HCT116 (cell line): Measurements from ENCODE around the gene CPM. TPM values are rescaled to one million over a fixed set of nuclear protein-coding genes. Genes with fewer than 3 reads are reported as not detected.

ENCODE experiments used
- ATAC-seq: fragments of 200-7000 bp; cut with Tn5 transposase; 2 replicates; pipeline ENCODE4 v1.9.1; 2020; ENCODE audit warnings: mild to moderate bottlenecking, moderate library complexity
- BruUV-seq: library from RNA; stranded (reverse); fragments of 400-500 nt; replicated peaks from 2 replicates; lab custom pipeline; 2021; lab: Mats Ljungman, UMichigan
- CTCF ChIA-PET: fragments of 300-600 bp; sonication (Branson Sonifier 250); formaldehyde crosslinking; loops from one replicate; lab custom pipeline; 2021; ENCODE audit warnings: antibody characterized with exemption; lab: Charles Lee
- POLR2A ChIA-PET: fragments of 300-600, 350-600 bp; sonication (Branson Sonifier 250); formaldehyde crosslinking; loops from one replicate; lab custom pipeline; 2021; ENCODE audit warnings: antibody characterized with exemption; lab: Charles Lee
- RAD21 ChIA-PET, 2 experiments: fragments of 300-600 bp; sonication (Branson Sonifier 250); formaldehyde crosslinking; loops; one replicate each; lab custom pipeline; 2023; ENCODE audit warnings: low total read pairs in 2 of 2; ENCODE audit not compliant: uncharacterized antibody in 2 of 2, unreplicated experiment in 2 of 2, low non-redundant PET in 1 of 2; lab: Charles Lee
- DNase-seq: peaks from one replicate; pipeline ENCODE4 v3.0.0-alpha.2; 2010; ENCODE audit warnings: low read depth, low spot score
- H2AFZ ChIP-seq: fragments of 200-600 bp; shearing (Covaris generic), sonication (generic); 2 replicates; pipeline ENCODE4 v1.6.1; 2017; ENCODE audit warnings: low read depth, mixed run types, mixed read lengths, antibody characterized with exemption, low read length; ENCODE audit not compliant: poor library complexity, severe bottlenecking
- H3K27ac ChIP-seq: 2 replicates; pipeline ENCODE4 v1.5.1; 2012; ENCODE audit warnings: low read depth, low read length
- H3K27me3 ChIP-seq: fragments of 200-600 bp; sonication (generic); 2 replicates; pipeline ENCODE4 v1.6.1; 2016; ENCODE audit warnings: mixed run types, low read length, mixed read lengths; ENCODE audit not compliant: insufficient read depth
- H3K36me3 ChIP-seq, 2 experiments: fragments of 200-500 bp in 1 of 2; fragments of 200-600 bp in 1 of 2; sonication (Bioruptor generic) in 1 of 2; sonication (generic) in 1 of 2; 2 replicates each; pipeline versions ENCODE4 v1.5.1 to v1.6.1; 2014 to 2016; ENCODE audit warnings: low read length in 2 of 2, inconsistent platforms in 1 of 2, mixed read lengths in 1 of 2, mixed run types in 1 of 2; ENCODE audit not compliant: insufficient read depth in 2 of 2, control insufficient read depth in 1 of 2
- H3K4me1 ChIP-seq, 2 experiments: fragments of 200-600 bp in 1 of 2; sonication (generic) in 1 of 2; 2 replicates each; pipeline versions ENCODE4 v1.5.1 to v1.6.1; 2012 to 2017; ENCODE audit warnings: low read length in 2 of 2, inconsistent platforms in 1 of 2, mild to moderate bottlenecking in 1 of 2, mixed read lengths in 1 of 2, mixed run types in 1 of 2, moderate library complexity in 1 of 2; ENCODE audit not compliant: insufficient read depth in 2 of 2, control insufficient read depth in 1 of 2
- H3K4me2 ChIP-seq: fragments of 200-600 bp; sonication (generic); 2 replicates; pipeline ENCODE4 v1.6.1; 2017; ENCODE audit warnings: mixed run types, low read length, mixed read lengths
- H3K4me3 ChIP-seq, 2 experiments: fragments of 200-600 bp in 1 of 2; sonication (generic) in 1 of 2; replicated peaks in 1 of 2; 2 replicates each; pipeline ENCODE4 v1.5.1; 2011 to 2016; ENCODE audit warnings: low read length in 2 of 2, control low read depth in 1 of 2, low read depth in 1 of 2, mild to moderate bottlenecking in 1 of 2, mixed read lengths in 1 of 2, mixed run types in 1 of 2
- H3K79me2 ChIP-seq: fragments of 200-600 bp; sonication (generic); 2 replicates; pipeline ENCODE4 v1.6.1; 2017; ENCODE audit warnings: mild to moderate bottlenecking, mixed run types, low read length, moderate library complexity, mixed read lengths; ENCODE audit not compliant: insufficient read depth
- H3K9ac ChIP-seq: fragments of 200-600 bp; sonication (generic); 2 replicates; pipeline ENCODE4 v1.6.1; 2016; ENCODE audit warnings: low read length, mixed read lengths
- H3K9me2 ChIP-seq: fragments of 200-600 bp; sonication (generic), shearing (Covaris generic); 2 replicates; pipeline ENCODE4 v1.6.1; 2017; ENCODE audit warnings: mixed run types, mild to moderate bottlenecking, moderate library complexity; ENCODE audit not compliant: insufficient read depth
- H3K9me3 ChIP-seq, 2 experiments: fragments of 200-500 bp in 1 of 2; fragments of 200-600 bp in 1 of 2; sonication (Bioruptor generic) in 1 of 2; sonication (generic) in 1 of 2; 2 replicates each; pipeline ENCODE4 v1.6.1; 2014 to 2017; ENCODE audit warnings: low read length in 2 of 2, mixed read lengths in 2 of 2, inconsistent platforms in 1 of 2, low read depth in 1 of 2, mild to moderate bottlenecking in 1 of 2, mixed run types in 1 of 2, moderate library complexity in 1 of 2; ENCODE audit not compliant: control insufficient read depth in 1 of 2, insufficient read depth in 1 of 2
- H4K20me1 ChIP-seq: fragments of 200-600 bp; sonication (generic), shearing (Covaris generic); 2 replicates; pipeline ENCODE4 v1.6.1; 2017; ENCODE audit warnings: mixed run types, mild to moderate bottlenecking, moderate library complexity; ENCODE audit not compliant: insufficient read depth
- CBX3 ChIP-seq: IDR thresholded peaks from 2 replicates; pipeline ENCODE4 v1.6.1; 2012; ENCODE audit warnings: low read depth
- CEBPB ChIP-seq: IDR thresholded peaks from 2 replicates; pipeline ENCODE4 v1.6.1; 2012; ENCODE audit warnings: low read depth
- EGR1 ChIP-seq: IDR thresholded peaks from 2 replicates; pipeline ENCODE4 v1.6.1; 2012; ENCODE audit warnings: low read depth
- ELF1 ChIP-seq: IDR thresholded peaks from 2 replicates; pipeline ENCODE4 v1.6.1; 2012; ENCODE audit warnings: low read depth, borderline replicate concordance
- EZH2 ChIP-seq: fragments of 200-600 bp; sonication (generic); IDR thresholded peaks from 2 replicates; pipeline ENCODE4 v1.6.1; 2017; ENCODE audit warnings: antibody characterized with exemption, mixed run types
- EZH2phosphoT487 ChIP-seq: fragments of 200-600 bp; IDR thresholded peaks from 2 replicates; pipeline ENCODE4 v1.6.1; 2018; ENCODE audit warnings: antibody characterized with exemption, borderline replicate concordance
- FOSL1 ChIP-seq: IDR thresholded peaks from 2 replicates; pipeline ENCODE4 v1.6.1; 2012; ENCODE audit warnings: low read depth
- JUND ChIP-seq: IDR thresholded peaks from 2 replicates; pipeline ENCODE4 v1.6.1; 2012
- POLR2AphosphoS5 ChIP-seq: IDR thresholded peaks from 2 replicates; pipeline ENCODE4 v1.6.1; 2011; ENCODE audit warnings: mild to moderate bottlenecking, low read depth, low read length, moderate library complexity
- SIN3A ChIP-seq: IDR thresholded peaks from 2 replicates; pipeline ENCODE4 v1.6.1; 2012; ENCODE audit warnings: low read depth
- SP1 ChIP-seq: IDR thresholded peaks from 2 replicates; pipeline ENCODE4 v1.6.1; 2012; ENCODE audit warnings: low read depth
- SRF ChIP-seq: IDR thresholded peaks from 2 replicates; pipeline ENCODE4 v1.6.1; 2012; ENCODE audit warnings: low read depth
- TCF7L2 ChIP-seq: IDR thresholded peaks from 2 replicates; pipeline ENCODE4 v1.7.0; 2011; ENCODE audit warnings: borderline replicate concordance, inconsistent platforms; ENCODE audit not compliant: insufficient read depth, insufficient read length; ENCODE audit errors: extremely low read depth
- YY1 ChIP-seq: IDR thresholded peaks from 2 replicates; pipeline ENCODE4 v1.6.1; 2011; ENCODE audit warnings: low read length, low read depth, moderate library complexity, mild to moderate bottlenecking; ENCODE audit not compliant: insufficient replicate concordance; ENCODE audit errors: extremely low read depth
- intact Hi-C: fragments of 100-400 bp; cut with micrococcal nuclease; formaldehyde crosslinking; loops from 2 replicates; pipeline ENCODE4 v1.10.0; 2022
- total RNA-seq: library from RNA; stranded (reverse); gene quantifications from one replicate; pipeline ENCODE4 v1.2.1, GENCODE V29; 2021; ENCODE audit not compliant: unreplicated experiment
- TF ChIP-seq, protein P1 (sequence below), 3 experiments: fragments of 200-600 bp in 1 of 3; sonication (generic) in 1 of 3; IDR thresholded peaks in 2 of 3; conservative IDR thresholded peaks in 1 of 3; 2 replicates each; pipeline ENCODE4 v1.5.1; 2012 to 2017; ENCODE audit warnings: low read depth in 2 of 3, low read length in 2 of 3, antibody characterized with exemption in 1 of 3, borderline replicate concordance in 1 of 3, control low read depth in 1 of 3, mild to moderate bottlenecking in 1 of 3, mixed read lengths in 1 of 3, mixed run types in 1 of 3, moderate library complexity in 1 of 3; ENCODE audit not compliant: insufficient read depth in 1 of 3
- TF ChIP-seq, protein P2 (sequence below): IDR thresholded peaks from 2 replicates; pipeline ENCODE4 v1.6.1; 2011; ENCODE audit warnings: mild to moderate bottlenecking, low read length, moderate library complexity; ENCODE audit not compliant: insufficient replicate concordance; ENCODE audit errors: extremely low read depth
- TF ChIP-seq, protein P3 (sequence below): IDR thresholded peaks from 2 replicates; pipeline ENCODE4 v1.6.1; 2012
- TF ChIP-seq, protein P4 (sequence below): IDR thresholded peaks from 2 replicates; pipeline ENCODE4 v1.6.1; 2012
- TF ChIP-seq, protein P5 (sequence below): IDR thresholded peaks from 2 replicates; pipeline ENCODE4 v1.6.1; 2012; ENCODE audit warnings: low read depth

CPM gene
- total RNA-seq, 1 experiment from 2014 or later = 5.3 TPM

DNA sequence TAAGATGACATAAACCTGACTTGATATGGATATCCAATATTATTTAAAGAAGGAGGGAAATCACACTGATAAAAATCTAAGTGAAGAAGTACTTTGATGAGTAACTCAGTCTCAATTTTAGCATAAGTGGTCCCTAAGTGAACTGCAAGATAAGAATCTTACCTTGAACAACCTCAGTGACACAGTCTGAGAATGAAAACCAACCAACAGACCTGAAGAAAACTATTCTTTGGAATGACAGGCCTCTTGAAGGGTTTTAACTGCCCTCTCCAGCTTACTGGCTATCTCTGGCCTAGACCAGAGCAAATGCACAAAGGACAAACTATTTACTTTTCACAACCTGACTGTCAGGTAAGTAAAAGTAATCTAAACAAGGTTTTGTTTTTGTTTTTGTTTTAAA lies 44.7 kb downstream of the CPM start:
- no peak for ATAC-seq

More for the DNA sequence above, 44.7 kb downstream of the CPM start:
- no peak for DNase-seq
- RAD21 ChIA-PET = no interaction called here
- Histone ChIP-seq H3K9me3 (no peaks in the 10 kb centered on the region), H3K4me1 (no peaks in the 10 kb centered on the region), H2AFZ (no peak overlapping the region), H4K20me1 (no peaks in the 10 kb centered on the region), H3K4me3 (no peak overlapping the region), H3K4me2 (no peak overlapping the region), H3K27me3 (no peaks in the 10 kb centered on the region), H3K36me3 (no peaks in the 10 kb centered on the region), H3K27ac (no peak overlapping the region)
- intact Hi-C loops = no loop called here
- POLR2A ChIA-PET = no interaction called here
- TF ChIP-seq SRF (no peak), ELF1 (no peak), JUND (no peak), SP1 (no peak), CEBPB (no peak), YY1 (no peak), SIN3A (no peak), EGR1 (no peak), CBX3 (no peak), POLR2AphosphoS5 (no peak), EZH2phosphoT487 (no peak), EZH2 (no peak), FOSL1 (no peak), TCF7L2 (no peak)
- TF ChIP-seq, protein P1, sequence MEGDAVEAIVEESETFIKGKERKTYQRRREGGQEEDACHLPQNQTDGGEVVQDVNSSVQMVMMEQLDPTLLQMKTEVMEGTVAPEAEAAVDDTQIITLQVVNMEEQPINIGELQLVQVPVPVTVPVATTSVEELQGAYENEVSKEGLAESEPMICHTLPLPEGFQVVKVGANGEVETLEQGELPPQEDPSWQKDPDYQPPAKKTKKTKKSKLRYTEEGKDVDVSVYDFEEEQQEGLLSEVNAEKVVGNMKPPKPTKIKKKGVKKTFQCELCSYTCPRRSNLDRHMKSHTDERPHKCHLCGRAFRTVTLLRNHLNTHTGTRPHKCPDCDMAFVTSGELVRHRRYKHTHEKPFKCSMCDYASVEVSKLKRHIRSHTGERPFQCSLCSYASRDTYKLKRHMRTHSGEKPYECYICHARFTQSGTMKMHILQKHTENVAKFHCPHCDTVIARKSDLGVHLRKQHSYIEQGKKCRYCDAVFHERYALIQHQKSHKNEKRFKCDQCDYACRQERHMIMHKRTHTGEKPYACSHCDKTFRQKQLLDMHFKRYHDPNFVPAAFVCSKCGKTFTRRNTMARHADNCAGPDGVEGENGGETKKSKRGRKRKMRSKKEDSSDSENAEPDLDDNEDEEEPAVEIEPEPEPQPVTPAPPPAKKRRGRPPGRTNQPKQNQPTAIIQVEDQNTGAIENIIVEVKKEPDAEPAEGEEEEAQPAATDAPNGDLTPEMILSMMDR (IDR thresholded peaks at IDR 0.05 in 2 of 3, conservative IDR thresholded peaks at IDR 0.05 in 1 of 3; ENCODE audit: borderline replicate concordance in 1 of 3, insufficient read depth in 1 of 3, low read depth in 2 of 3, low read length in 2 of 3) = no peak
- TF ChIP-seq, protein P2, sequence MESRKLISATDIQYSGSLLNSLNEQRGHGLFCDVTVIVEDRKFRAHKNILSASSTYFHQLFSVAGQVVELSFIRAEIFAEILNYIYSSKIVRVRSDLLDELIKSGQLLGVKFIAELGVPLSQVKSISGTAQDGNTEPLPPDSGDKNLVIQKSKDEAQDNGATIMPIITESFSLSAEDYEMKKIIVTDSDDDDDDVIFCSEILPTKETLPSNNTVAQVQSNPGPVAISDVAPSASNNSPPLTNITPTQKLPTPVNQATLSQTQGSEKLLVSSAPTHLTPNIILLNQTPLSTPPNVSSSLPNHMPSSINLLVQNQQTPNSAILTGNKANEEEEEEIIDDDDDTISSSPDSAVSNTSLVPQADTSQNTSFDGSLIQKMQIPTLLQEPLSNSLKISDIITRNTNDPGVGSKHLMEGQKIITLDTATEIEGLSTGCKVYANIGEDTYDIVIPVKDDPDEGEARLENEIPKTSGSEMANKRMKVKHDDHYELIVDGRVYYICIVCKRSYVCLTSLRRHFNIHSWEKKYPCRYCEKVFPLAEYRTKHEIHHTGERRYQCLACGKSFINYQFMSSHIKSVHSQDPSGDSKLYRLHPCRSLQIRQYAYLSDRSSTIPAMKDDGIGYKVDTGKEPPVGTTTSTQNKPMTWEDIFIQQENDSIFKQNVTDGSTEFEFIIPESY = no peak
- TF ChIP-seq, protein P3, sequence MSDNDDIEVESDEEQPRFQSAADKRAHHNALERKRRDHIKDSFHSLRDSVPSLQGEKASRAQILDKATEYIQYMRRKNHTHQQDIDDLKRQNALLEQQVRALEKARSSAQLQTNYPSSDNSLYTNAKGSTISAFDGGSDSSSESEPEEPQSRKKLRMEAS = no peak
- TF ChIP-seq, protein P4, sequence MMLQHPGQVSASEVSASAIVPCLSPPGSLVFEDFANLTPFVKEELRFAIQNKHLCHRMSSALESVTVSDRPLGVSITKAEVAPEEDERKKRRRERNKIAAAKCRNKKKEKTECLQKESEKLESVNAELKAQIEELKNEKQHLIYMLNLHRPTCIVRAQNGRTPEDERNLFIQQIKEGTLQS = no peak
- TF ChIP-seq, protein P5, sequence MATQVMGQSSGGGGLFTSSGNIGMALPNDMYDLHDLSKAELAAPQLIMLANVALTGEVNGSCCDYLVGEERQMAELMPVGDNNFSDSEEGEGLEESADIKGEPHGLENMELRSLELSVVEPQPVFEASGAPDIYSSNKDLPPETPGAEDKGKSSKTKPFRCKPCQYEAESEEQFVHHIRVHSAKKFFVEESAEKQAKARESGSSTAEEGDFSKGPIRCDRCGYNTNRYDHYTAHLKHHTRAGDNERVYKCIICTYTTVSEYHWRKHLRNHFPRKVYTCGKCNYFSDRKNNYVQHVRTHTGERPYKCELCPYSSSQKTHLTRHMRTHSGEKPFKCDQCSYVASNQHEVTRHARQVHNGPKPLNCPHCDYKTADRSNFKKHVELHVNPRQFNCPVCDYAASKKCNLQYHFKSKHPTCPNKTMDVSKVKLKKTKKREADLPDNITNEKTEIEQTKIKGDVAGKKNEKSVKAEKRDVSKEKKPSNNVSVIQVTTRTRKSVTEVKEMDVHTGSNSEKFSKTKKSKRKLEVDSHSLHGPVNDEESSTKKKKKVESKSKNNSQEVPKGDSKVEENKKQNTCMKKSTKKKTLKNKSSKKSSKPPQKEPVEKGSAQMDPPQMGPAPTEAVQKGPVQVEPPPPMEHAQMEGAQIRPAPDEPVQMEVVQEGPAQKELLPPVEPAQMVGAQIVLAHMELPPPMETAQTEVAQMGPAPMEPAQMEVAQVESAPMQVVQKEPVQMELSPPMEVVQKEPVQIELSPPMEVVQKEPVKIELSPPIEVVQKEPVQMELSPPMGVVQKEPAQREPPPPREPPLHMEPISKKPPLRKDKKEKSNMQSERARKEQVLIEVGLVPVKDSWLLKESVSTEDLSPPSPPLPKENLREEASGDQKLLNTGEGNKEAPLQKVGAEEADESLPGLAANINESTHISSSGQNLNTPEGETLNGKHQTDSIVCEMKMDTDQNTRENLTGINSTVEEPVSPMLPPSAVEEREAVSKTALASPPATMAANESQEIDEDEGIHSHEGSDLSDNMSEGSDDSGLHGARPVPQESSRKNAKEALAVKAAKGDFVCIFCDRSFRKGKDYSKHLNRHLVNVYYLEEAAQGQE = no peak
- TF ChIP-seq, all 23 proteins: peak for 0
- no peaks in the 10 kb centered on the region for H3K79me2 ChIP-seq
- no peaks in the 10 kb centered on the region for H3K9me2 ChIP-seq
- CTCF ChIA-PET = no interaction called here
- no TSS peak for BruUV-seq
- no peak overlapping the region for H3K9ac ChIP-seq
